Endodermal cell (in vitro differentiated cells): ENCODE data around the gene MID1. TPM values are rescaled to one million over a fixed set of nuclear protein-coding genes. Genes with fewer than 3 reads are reported as not detected.
A peak's percentile ranks its signal among the peaks of the same experiment; 100 is the strongest.

Experiments
- DNase-seq: peaks from one replicate; pipeline ENCODE4 v3.0.0-alpha.2; 2017
- H3K27ac ChIP-seq: 2 replicates; pipeline ENCODE4 v1.5.1; 2013; ENCODE audit warnings: mild to moderate bottlenecking, low read depth, low read length, moderate library complexity
- H3K27me3 ChIP-seq: 2 replicates; pipeline ENCODE4 v1.6.1; 2013; ENCODE audit warnings: mild to moderate bottlenecking, low read length, moderate library complexity; ENCODE audit not compliant: insufficient read depth, control insufficient read depth, poor library complexity, severe bottlenecking
- H3K36me3 ChIP-seq: 2 replicates; pipeline ENCODE4 v1.7.0; 2013; ENCODE audit warnings: mild to moderate bottlenecking, low read length, moderate library complexity; ENCODE audit not compliant: control insufficient read depth, insufficient read depth
- H3K4me1 ChIP-seq: one replicate; pipeline ENCODE4 v1.7.0; 2013; ENCODE audit warnings: low read length; ENCODE audit not compliant: control insufficient read depth, insufficient read depth
- H3K4me3 ChIP-seq: 2 replicates; pipeline ENCODE4 v1.5.1; 2013; ENCODE audit warnings: mild to moderate bottlenecking, low read length, moderate library complexity
- H3K9ac ChIP-seq: 2 replicates; pipeline ENCODE4 v1.6.1; 2013; ENCODE audit warnings: mild to moderate bottlenecking, low read length, moderate library complexity; ENCODE audit not compliant: poor library complexity, severe bottlenecking; ENCODE audit errors: extremely low read depth
- H3K9me3 ChIP-seq: 2 replicates; pipeline ENCODE4 v1.6.1; 2013; ENCODE audit warnings: mild to moderate bottlenecking, low read length, moderate library complexity; ENCODE audit not compliant: control insufficient read depth
- H3K27ac Mint-ChIP-seq: 2 replicates; pipeline ENCODE4 v1.8.0; 2020; ENCODE audit warnings: mixed read lengths
- H3K27me3 Mint-ChIP-seq: 2 replicates; pipeline ENCODE4 v1.8.0; 2021; ENCODE audit warnings: mild to moderate bottlenecking, mixed read lengths; ENCODE audit not compliant: insufficient read depth
- H3K36me3 Mint-ChIP-seq: 2 replicates; pipeline ENCODE4 v1.8.0; 2020; ENCODE audit warnings: low read depth, mixed read lengths
- H3K4me1 Mint-ChIP-seq: 2 replicates; pipeline ENCODE4 v1.8.0; 2020; ENCODE audit warnings: mixed read lengths
- H3K4me3 Mint-ChIP-seq: 2 replicates; pipeline ENCODE4 v1.8.0; 2020; ENCODE audit warnings: mild to moderate bottlenecking, moderate library complexity, mixed read lengths
- H3K9me3 Mint-ChIP-seq: 2 replicates; pipeline ENCODE4 v1.8.0; 2020; ENCODE audit warnings: mild to moderate bottlenecking, mixed read lengths
- WGBS, 2 experiments: methylation state at CpG; one replicate each; pipeline versions ENCODE4 v1.1.5 to v1.1.7; 2013; ENCODE audit warnings: missing lambda C conversion rate in 2 of 2, mixed read lengths in 1 of 2; ENCODE audit not compliant: insufficient coverage in 1 of 2, insufficient read length in 1 of 2; 5-methylcytosine and 5-hydroxymethylcytosine counted together
- long read RNA-seq, 4 experiments: library from polyadenylated mRNA in 2 of 4; library from RNA in 1 of 4; library from capped mRNA in 1 of 4; stranded (forward) in 3 of 4; unstranded in 1 of 4; transcript quantifications; one replicate each; pipeline ENCODE4 v2.0.0, GENCODE V29; 2020 to 2021; ENCODE audit warnings: inconsistent platforms in 1 of 4
- polyA plus RNA-seq, 2 experiments: library from polyadenylated mRNA; stranded (reverse); fragments of 50-300 nt; gene quantifications; one replicate each; pipeline ENCODE4 v1.2.3, GENCODE V29; 2013
- total RNA-seq, 2 donors: library from RNA; stranded (reverse); fragmentation: NEBNext Ultra II Directional in 1 of 2; extraction: Animal tissue kit (Norgen Biotek cat#: 25700) in 1 of 2; gene quantifications; 2 replicates in 1 of 2; 3 replicates in 1 of 2; pipeline ENCODE4 v1.2.1, GENCODE V29; 2021
- TF ChIP-seq, protein P1 (sequence below): fragments of 200-600 bp; sonication (generic); conservative IDR thresholded peaks from 2 replicates; pipeline ENCODE4 v1.5.0; 2021; ENCODE audit warnings: antibody characterized with exemption, mild to moderate bottlenecking

The MID1 gene, protein sequence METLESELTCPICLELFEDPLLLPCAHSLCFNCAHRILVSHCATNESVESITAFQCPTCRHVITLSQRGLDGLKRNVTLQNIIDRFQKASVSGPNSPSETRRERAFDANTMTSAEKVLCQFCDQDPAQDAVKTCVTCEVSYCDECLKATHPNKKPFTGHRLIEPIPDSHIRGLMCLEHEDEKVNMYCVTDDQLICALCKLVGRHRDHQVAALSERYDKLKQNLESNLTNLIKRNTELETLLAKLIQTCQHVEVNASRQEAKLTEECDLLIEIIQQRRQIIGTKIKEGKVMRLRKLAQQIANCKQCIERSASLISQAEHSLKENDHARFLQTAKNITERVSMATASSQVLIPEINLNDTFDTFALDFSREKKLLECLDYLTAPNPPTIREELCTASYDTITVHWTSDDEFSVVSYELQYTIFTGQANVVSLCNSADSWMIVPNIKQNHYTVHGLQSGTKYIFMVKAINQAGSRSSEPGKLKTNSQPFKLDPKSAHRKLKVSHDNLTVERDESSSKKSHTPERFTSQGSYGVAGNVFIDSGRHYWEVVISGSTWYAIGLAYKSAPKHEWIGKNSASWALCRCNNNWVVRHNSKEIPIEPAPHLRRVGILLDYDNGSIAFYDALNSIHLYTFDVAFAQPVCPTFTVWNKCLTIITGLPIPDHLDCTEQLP
- total RNA-seq = 10 to 100 TPM; 23.5 to 24.9 TPM
- 57.7 TPM for polyA plus RNA-seq (2013, experiment 1 of 2)
- 50.3 TPM for polyA plus RNA-seq (2013, experiment 2 of 2)
- long read RNA-seq, experiment 1, partial matches to known transcripts = 1 of 3 reads
- long read RNA-seq, experiment 1, other reads (novel, unspliced or antisense) = 2 of 3 reads
- long read RNA-seq, experiment 2, full-length matches to known transcripts = 8 of 18 reads
- long read RNA-seq, experiment 2, partial matches to known transcripts = 3 of 18 reads
- long read RNA-seq, experiment 2, other reads (novel, unspliced or antisense) = 7 of 18 reads
- long read RNA-seq, experiment 3, full-length matches to known transcripts = 82 of 129 reads
- long read RNA-seq, experiment 3, partial matches to known transcripts = 20 of 129 reads
- long read RNA-seq, experiment 3, other reads (novel, unspliced or antisense) = 27 of 129 reads
- long read RNA-seq, experiment 4, partial matches to known transcripts = 0 of 1 reads
- long read RNA-seq, experiment 4, other reads (novel, unspliced or antisense) = 0 of 1 reads

DNA sequence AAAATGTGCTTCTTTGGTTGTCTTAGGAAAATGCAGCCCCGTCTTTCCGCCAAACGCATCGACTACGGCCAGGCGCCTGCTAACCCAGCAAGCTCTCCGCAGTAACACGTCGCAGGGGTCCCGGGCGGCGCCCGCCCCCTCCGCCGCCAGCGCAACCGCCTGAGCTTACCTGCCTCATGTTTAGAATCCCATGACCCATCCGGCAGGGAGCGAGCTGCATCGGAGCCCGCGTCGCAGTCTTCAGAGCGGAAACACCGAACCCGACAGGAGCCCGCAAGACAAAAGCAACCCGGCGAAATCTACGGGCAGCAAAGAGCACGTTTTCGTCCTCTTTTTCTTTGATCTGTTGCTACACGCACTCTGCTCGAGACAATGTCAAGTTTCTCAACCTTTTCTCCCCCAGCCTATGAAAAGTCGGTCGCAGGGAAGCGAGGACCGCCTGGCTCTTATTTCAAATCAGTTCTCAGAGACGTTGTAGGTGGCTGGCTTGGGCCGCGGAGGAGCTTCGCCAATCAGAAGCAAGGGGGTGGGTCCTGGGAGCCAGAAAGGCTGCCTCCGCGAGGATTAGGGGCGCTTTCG is at the start of gene MID1:
Gene MID1 (minus strand): TSS at position 465 of the 579 bp plus-strand sequence. CDS start 53,038 bp downstream, outside the sequence.
- whole genome bisulfite sequencing, 2 experiments = 0% methylated on average over 14 to 46 of the region's 46 CpGs
- peaks cover 34% of the 10 kb centered on the region for H3K4me1 Mint-ChIP-seq
- peaks cover 10% of the 10 kb centered on the region for H3K27me3 Mint-ChIP-seq

DNA sequence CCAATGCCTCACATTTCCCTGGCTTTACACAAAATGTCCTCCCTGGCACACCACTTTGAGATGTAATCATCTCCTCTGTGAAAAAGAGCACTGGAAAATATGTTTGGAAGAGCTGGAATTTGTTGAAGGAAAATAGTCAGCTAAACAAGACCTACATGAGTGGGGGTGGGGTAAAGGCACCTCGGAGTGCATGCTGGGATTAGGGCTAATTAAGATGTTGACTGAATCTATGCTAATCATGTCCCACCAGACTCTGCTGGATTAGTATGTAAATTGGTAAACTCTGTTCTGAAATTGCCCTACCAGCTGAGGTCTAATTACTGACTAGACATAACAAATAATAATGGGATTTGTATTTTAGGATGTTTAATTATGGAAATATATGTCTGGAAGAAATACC is 46.8 kb upstream of the MID1 start:
- Histone ChIP-seq H3K36me3 (no peaks in the 10 kb centered on the region), H3K4me1 (no peaks in the 10 kb centered on the region), H3K27ac (no peak overlapping the region), H3K9ac (no peak overlapping the region), H3K27me3 (no peaks in the 10 kb centered on the region), H3K4me3 (no peak overlapping the region), H3K9me3 (no peaks in the 10 kb centered on the region)
- TF ChIP-seq, protein P1, sequence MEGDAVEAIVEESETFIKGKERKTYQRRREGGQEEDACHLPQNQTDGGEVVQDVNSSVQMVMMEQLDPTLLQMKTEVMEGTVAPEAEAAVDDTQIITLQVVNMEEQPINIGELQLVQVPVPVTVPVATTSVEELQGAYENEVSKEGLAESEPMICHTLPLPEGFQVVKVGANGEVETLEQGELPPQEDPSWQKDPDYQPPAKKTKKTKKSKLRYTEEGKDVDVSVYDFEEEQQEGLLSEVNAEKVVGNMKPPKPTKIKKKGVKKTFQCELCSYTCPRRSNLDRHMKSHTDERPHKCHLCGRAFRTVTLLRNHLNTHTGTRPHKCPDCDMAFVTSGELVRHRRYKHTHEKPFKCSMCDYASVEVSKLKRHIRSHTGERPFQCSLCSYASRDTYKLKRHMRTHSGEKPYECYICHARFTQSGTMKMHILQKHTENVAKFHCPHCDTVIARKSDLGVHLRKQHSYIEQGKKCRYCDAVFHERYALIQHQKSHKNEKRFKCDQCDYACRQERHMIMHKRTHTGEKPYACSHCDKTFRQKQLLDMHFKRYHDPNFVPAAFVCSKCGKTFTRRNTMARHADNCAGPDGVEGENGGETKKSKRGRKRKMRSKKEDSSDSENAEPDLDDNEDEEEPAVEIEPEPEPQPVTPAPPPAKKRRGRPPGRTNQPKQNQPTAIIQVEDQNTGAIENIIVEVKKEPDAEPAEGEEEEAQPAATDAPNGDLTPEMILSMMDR = no peak
- Mint-ChIP-seq H3K27me3 (no peaks in the 10 kb centered on the region), H3K4me1 (peaks cover 10% of the 10 kb centered on the region), H3K27ac (no peak overlapping the region), H3K4me3 (no peak overlapping the region), H3K9me3 (peaks cover 39% of the 10 kb centered on the region), H3K36me3 (no peaks in the 10 kb centered on the region)
- WGBS, 2 experiments = 89% methylated on average over 1 of the region's 1 CpG; no CpG with 5 or more reads in 1 of the 2 experiments
- no peak for DNase-seq

More for the DNA sequence above, at the start of gene MID1:
- Histone ChIP-seq H3K9ac (peak within 1 kb of the TSS; percentile 76), H3K4me3 (peak within 1 kb of the TSS; percentile 86), H3K4me1 (peaks cover 6% of the 10 kb centered on the region), H3K36me3 (no peaks in the 10 kb centered on the region), H3K27me3 (no peaks in the 10 kb centered on the region), H3K9me3 (no peaks in the 10 kb centered on the region), H3K27ac (peak within 1 kb of the TSS; percentile 86)
- TF ChIP-seq, protein P1 = no peak
- Mint-ChIP-seq H3K36me3 (no peaks in the 10 kb centered on the region), H3K9me3 (peaks cover 67% of the 10 kb centered on the region), H3K4me3 (peak within 1 kb of the TSS; percentile 73), H3K27ac (peak within 1 kb of the TSS; percentile 94)
- DNase-seq = peak; percentile 90

DNA sequence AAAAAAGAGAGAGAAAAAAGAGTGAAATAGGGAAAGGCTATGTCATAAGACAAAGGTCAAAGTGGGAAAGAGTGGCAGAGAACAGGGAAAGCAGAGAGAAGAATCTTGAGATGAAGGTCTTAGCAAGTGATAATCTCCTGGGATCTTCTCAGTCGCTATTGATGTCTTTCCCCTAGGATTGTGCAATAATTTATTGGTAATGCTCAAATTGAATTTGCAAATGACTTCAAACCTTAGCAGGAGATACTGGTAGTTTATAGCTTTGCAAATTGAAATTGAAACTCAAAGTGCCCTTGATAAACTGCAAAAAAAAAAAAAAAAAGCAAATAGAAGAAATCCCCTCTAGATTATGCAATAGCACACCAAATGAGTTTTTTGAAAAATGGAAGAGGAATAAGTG is 45.7 kb upstream of the MID1 start:
- H3K27me3 ChIP-seq = no peaks in the 10 kb centered on the region
- H3K4me1 ChIP-seq = no peaks in the 10 kb centered on the region
- Mint-ChIP-seq H3K27ac (no peak overlapping the region), H3K27me3 (no peaks in the 10 kb centered on the region), H3K9me3 (peaks cover 34% of the 10 kb centered on the region), H3K4me3 (no peak overlapping the region), H3K4me1 (peaks cover 10% of the 10 kb centered on the region), H3K36me3 (no peaks in the 10 kb centered on the region)
- H3K9me3 ChIP-seq = no peaks in the 10 kb centered on the region
- WGBS, 2 experiments = 83% methylated on average over 1 of the region's 1 CpG; no CpG with 5 or more reads in 1 of the 2 experiments
- TF ChIP-seq, protein P1 = no peak
- H3K36me3 ChIP-seq = no peaks in the 10 kb centered on the region
- H3K4me3 ChIP-seq = no peak overlapping the region
- no peak overlapping the region for H3K27ac ChIP-seq
- DNase-seq = no peak
- no peak overlapping the region for H3K9ac ChIP-seq
